HUES64 (cell line): Measurements from ENCODE around the gene ARHGAP15.

ENCODE experiments used
- H3K27ac ChIP-seq: 2 replicates; pipeline ENCODE4 v1.7.0; 2013; ENCODE audit warnings: low read depth, low read length, inconsistent platforms
- H3K27me3 ChIP-seq: 2 replicates; pipeline ENCODE4 v1.6.1; 2013; ENCODE audit warnings: mild to moderate bottlenecking, low read length; ENCODE audit not compliant: insufficient read depth
- H3K36me3 ChIP-seq: 2 replicates; pipeline ENCODE4 v1.6.1; 2013; ENCODE audit warnings: mild to moderate bottlenecking, low read length; ENCODE audit not compliant: insufficient read depth
- H3K4me1 ChIP-seq: 2 replicates; pipeline ENCODE4 v1.6.1; 2013; ENCODE audit warnings: mild to moderate bottlenecking, low read length, moderate library complexity; ENCODE audit not compliant: insufficient read depth
- H3K4me3 ChIP-seq: 2 replicates; pipeline ENCODE4 v1.5.1; 2013; ENCODE audit warnings: mild to moderate bottlenecking, low read length, moderate library complexity
- H3K9ac ChIP-seq: 2 replicates; pipeline ENCODE4 v1.6.1; 2013; ENCODE audit warnings: mild to moderate bottlenecking, low read depth, low read length
- H3K9me3 ChIP-seq: 2 replicates; pipeline ENCODE4 v1.6.1; 2013; ENCODE audit warnings: low read depth, low read length; ENCODE audit not compliant: insufficient read depth
- WGBS: fragments of 150-250, 120-280 bp; methylation state at CpG from one replicate; pipeline ENCODE4 v1.1.7; 2013; ENCODE audit warnings: missing lambda C conversion rate; 5-methylcytosine and 5-hydroxymethylcytosine counted together

ARHGAP15 gene

GRCh38 chr2:143686585-143687164, 557.5 kb downstream of the ARHGAP15 start:
- Histone ChIP-seq H3K27me3 (no peaks in the 10 kb centered on the region), H3K4me3 (no peak overlapping the region), H3K27ac (no peak overlapping the region), H3K9me3 (no peaks in the 10 kb centered on the region), H3K36me3 (no peaks in the 10 kb centered on the region), H3K4me1 (peaks cover 40% of the 10 kb centered on the region), H3K9ac (no peak overlapping the region)
- 72% methylated on average over 5 of the region's 5 CpGs for WGBS

- Histone ChIP-seq H3K36me3 (no peaks in the 10 kb centered on the region), H3K27ac (no peak overlapping the region), H3K4me1 (peaks cover 49% of the 10 kb centered on the region), H3K9ac (no peak overlapping the region), H3K27me3 (no peaks in the 10 kb centered on the region), H3K9me3 (no peaks in the 10 kb centered on the region), H3K4me3 (no peak overlapping the region)
- 50% methylated on average over 1 of the region's 2 CpGs for WGBS
These were observed 559.0 kb downstream of the ARHGAP15 start for GRCh38 chr2:143688248-143688647.

GRCh38 chr2:143688815-143689214, 559.6 kb downstream of the ARHGAP15 start:
- Histone ChIP-seq H3K9ac (no peak overlapping the region), H3K36me3 (no peaks in the 10 kb centered on the region), H3K4me1 (peaks cover 52% of the 10 kb centered on the region), H3K27me3 (no peaks in the 10 kb centered on the region), H3K4me3 (no peak overlapping the region), H3K9me3 (no peaks in the 10 kb centered on the region), H3K27ac (no peak overlapping the region)
- WGBS: 89% methylated on average over 1 of the region's 2 CpGs

GRCh38 chr2:143689541-143689940, 560.3 kb downstream of the ARHGAP15 start:
- no peak overlapping the region for H3K4me3 ChIP-seq
- H3K27ac ChIP-seq: no peak overlapping the region
- no peaks in the 10 kb centered on the region for H3K27me3 ChIP-seq
- no peaks in the 10 kb centered on the region for H3K9me3 ChIP-seq
- H3K36me3 ChIP-seq: no peaks in the 10 kb centered on the region
- no peak overlapping the region for H3K9ac ChIP-seq
- H3K4me1 ChIP-seq: peaks cover 52% of the 10 kb centered on the region
- 81% methylated on average over 1 of the region's 1 CpG for WGBS

GRCh38 chr2:143690235-143690634, 561.0 kb downstream of the ARHGAP15 start:
- Histone ChIP-seq H3K27ac (no peak overlapping the region), H3K36me3 (no peaks in the 10 kb centered on the region), H3K9me3 (no peaks in the 10 kb centered on the region), H3K9ac (no peak overlapping the region), H3K27me3 (no peaks in the 10 kb centered on the region), H3K4me3 (no peak overlapping the region), H3K4me1 (peaks cover 52% of the 10 kb centered on the region)
- WGBS: 72% methylated on average over 2 of the region's 2 CpGs

GRCh38 chr2:143691121-143691520, 561.9 kb downstream of the ARHGAP15 start:
- H3K36me3 ChIP-seq: no peaks in the 10 kb centered on the region
- peaks cover 47% of the 10 kb centered on the region for H3K4me1 ChIP-seq
- no peaks in the 10 kb centered on the region for H3K9me3 ChIP-seq
- no peak overlapping the region for H3K9ac ChIP-seq
- no peak overlapping the region for H3K4me3 ChIP-seq
- 91% methylated on average over 4 of the region's 4 CpGs for WGBS
- H3K27me3 ChIP-seq: no peaks in the 10 kb centered on the region
- H3K27ac ChIP-seq: no peak overlapping the region

GRCh38 chr2:143692162-143692561, 562.9 kb downstream of the ARHGAP15 start:
- Histone ChIP-seq H3K9ac (no peak overlapping the region), H3K27ac (no peak overlapping the region), H3K36me3 (no peaks in the 10 kb centered on the region), H3K4me1 (peaks cover 47% of the 10 kb centered on the region), H3K27me3 (no peaks in the 10 kb centered on the region), H3K4me3 (no peak overlapping the region), H3K9me3 (no peaks in the 10 kb centered on the region)
- 10% methylated on average over 5 of the region's 5 CpGs for WGBS

GRCh38 chr2:143692967-143693366, 563.7 kb downstream of the ARHGAP15 start:
- Histone ChIP-seq H3K4me3 (no peak overlapping the region), H3K9ac (no peak overlapping the region), H3K4me1 (peaks cover 45% of the 10 kb centered on the region), H3K27me3 (no peaks in the 10 kb centered on the region), H3K36me3 (no peaks in the 10 kb centered on the region), H3K27ac (no peak overlapping the region), H3K9me3 (no peaks in the 10 kb centered on the region)
- WGBS: 61% methylated on average over 5 of the region's 5 CpGs

- no peaks in the 10 kb centered on the region for H3K9me3 ChIP-seq
- no peak overlapping the region for H3K4me3 ChIP-seq
- 83% methylated on average over 2 of the region's 3 CpGs for WGBS
- no peaks in the 10 kb centered on the region for H3K27me3 ChIP-seq
- no peaks in the 10 kb centered on the region for H3K36me3 ChIP-seq
- no peak overlapping the region for H3K9ac ChIP-seq
- peaks cover 36% of the 10 kb centered on the region for H3K4me1 ChIP-seq
- no peak overlapping the region for H3K27ac ChIP-seq
These were observed 565.1 kb downstream of the ARHGAP15 start for GRCh38 chr2:143694335-143694734.

GRCh38 chr2:143696651-143697050, 567.4 kb downstream of the ARHGAP15 start:
- no peaks in the 10 kb centered on the region for H3K36me3 ChIP-seq
- H3K4me3 ChIP-seq: no peak overlapping the region
- H3K9me3 ChIP-seq: no peaks in the 10 kb centered on the region
- H3K27ac ChIP-seq: no peak overlapping the region
- H3K4me1 ChIP-seq: peaks cover 19% of the 10 kb centered on the region
- H3K27me3 ChIP-seq: no peaks in the 10 kb centered on the region
- H3K9ac ChIP-seq: no peak overlapping the region

GRCh38 chr2:143697744-143698143, 568.5 kb downstream of the ARHGAP15 start:
- Histone ChIP-seq H3K27ac (no peak overlapping the region), H3K9ac (no peak overlapping the region), H3K36me3 (no peaks in the 10 kb centered on the region), H3K4me3 (no peak overlapping the region), H3K27me3 (no peaks in the 10 kb centered on the region), H3K9me3 (no peaks in the 10 kb centered on the region), H3K4me1 (peaks cover 8% of the 10 kb centered on the region)
- WGBS: 90% methylated on average over 1 of the region's 1 CpG

- Histone ChIP-seq H3K9ac (no peak overlapping the region), H3K9me3 (no peaks in the 10 kb centered on the region), H3K4me3 (no peak overlapping the region), H3K4me1 (peaks cover 2% of the 10 kb centered on the region), H3K36me3 (no peaks in the 10 kb centered on the region), H3K27ac (no peak overlapping the region), H3K27me3 (no peaks in the 10 kb centered on the region)
- 96% methylated on average over 2 of the region's 2 CpGs for WGBS
These were observed 569.1 kb downstream of the ARHGAP15 start for GRCh38 chr2:143698352-143698751.
